Astrocyte of the spinal cord (primary cell): Measurements from ENCODE around the gene GRM4.

Experiments used
- DNase-seq: peaks from one replicate; pipeline ENCODE4 v3.0.0; 2011; ENCODE audit warnings: low read depth, low spot score
- H3K4me3 ChIP-seq: 2 replicates; pipeline ENCODE4 v1.5.1; 2011; ENCODE audit warnings: low read depth, mild to moderate bottlenecking, low read length, moderate library complexity
- in situ Hi-C: cut with HindIII; loops from 2 replicates; pipeline ENCODE4 v1.10.0; 2017; ENCODE audit warnings: low sequenced_read_pairs
- TF ChIP-seq, protein P1 (sequence below): IDR thresholded peaks from 2 replicates; pipeline ENCODE4 v1.5.1; 2012; ENCODE audit warnings: low read depth, mild to moderate bottlenecking, low read length, inconsistent platforms

The GRM4 gene

DNA sequence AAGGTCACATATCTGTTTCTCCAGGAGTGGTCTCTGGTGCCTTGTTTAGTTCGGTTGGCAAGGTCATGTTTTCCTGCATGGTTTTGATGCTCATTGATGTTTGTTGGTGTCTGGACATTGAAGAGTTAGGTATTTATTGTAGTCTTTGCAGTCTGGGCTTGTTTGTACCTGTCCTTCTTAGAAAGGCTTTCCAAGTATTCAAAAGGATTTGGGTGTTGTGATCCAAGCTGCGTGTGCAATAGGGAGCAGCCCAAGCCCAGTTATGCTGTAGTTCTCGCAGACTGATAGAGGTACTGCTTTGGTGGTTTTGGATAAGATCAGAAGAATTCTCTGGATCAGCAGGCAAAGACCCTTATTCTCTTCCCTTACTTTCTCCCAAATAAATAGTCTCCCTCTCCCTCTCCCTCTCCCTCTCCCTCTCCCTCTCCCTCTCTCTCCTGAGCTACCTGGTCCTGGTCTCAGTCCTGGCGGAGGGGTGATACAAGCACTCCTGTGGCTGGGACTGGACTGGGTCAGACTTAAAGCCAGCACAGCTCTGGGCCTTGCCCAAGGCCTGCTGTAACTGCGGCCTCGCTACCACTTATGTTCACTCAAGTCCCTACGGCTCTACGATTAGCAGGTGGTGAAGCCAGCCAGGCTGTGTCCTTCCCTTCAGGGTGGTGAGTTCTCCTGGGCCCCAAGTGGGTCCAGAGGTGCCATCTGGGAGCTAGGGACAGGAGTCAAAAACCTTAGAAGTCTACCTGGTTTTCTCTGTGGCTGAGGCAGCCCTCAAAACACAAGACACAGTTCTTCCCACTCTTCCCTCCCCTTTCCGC lies 27.3 kb upstream of the GRM4 start:
- no peak for DNase-seq
- H3K4me3 ChIP-seq = no peak overlapping the region
- in situ Hi-C loops = no loop called here
- TF ChIP-seq, protein P1, sequence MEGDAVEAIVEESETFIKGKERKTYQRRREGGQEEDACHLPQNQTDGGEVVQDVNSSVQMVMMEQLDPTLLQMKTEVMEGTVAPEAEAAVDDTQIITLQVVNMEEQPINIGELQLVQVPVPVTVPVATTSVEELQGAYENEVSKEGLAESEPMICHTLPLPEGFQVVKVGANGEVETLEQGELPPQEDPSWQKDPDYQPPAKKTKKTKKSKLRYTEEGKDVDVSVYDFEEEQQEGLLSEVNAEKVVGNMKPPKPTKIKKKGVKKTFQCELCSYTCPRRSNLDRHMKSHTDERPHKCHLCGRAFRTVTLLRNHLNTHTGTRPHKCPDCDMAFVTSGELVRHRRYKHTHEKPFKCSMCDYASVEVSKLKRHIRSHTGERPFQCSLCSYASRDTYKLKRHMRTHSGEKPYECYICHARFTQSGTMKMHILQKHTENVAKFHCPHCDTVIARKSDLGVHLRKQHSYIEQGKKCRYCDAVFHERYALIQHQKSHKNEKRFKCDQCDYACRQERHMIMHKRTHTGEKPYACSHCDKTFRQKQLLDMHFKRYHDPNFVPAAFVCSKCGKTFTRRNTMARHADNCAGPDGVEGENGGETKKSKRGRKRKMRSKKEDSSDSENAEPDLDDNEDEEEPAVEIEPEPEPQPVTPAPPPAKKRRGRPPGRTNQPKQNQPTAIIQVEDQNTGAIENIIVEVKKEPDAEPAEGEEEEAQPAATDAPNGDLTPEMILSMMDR = no peak

DNA sequence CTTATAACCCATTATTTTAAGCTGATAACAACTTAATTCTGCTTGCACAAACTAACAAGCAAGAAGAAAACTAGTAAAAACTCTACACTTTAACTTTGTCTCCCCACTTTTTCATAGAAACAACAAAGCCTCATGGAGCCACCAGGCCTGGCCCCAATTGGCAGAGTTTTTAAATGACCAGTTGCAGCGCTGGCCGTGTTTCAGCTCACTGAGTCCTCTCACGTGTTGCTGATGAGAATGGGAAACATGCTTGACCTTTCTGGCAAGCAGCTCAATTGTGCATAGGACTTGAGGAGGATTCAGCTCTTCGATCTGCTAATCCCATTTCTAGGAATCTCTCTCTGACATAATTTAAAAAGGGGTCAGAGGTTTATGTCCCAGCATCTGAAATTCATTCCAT lies 24.5 kb upstream of the GRM4 start:
- no peak overlapping the region for H3K4me3 ChIP-seq
- TF ChIP-seq, protein P1 = no peak
- DNase-seq = no peak
- in situ Hi-C loops = no loop called here

DNA sequence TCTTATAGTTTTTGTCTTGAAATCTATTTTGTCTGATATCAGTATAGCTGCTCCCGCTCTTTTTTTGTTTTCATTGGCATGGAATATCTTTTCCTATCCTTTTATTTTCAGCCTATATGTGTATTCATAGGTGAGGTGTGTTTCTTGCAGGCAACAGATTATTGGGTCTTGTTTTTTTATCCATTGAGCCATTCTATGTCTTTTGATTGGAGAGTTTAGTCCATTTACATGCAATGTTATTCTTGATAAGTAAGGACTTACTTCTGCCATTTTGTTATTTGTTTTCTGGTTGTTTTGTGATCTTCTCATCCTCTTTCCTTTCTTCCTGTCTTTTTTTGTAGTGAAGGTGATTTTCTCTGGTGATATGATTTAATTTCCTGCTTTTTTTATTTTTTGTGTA lies 24.0 kb upstream of the GRM4 start:
- DNase-seq = no peak
- in situ Hi-C loops = no loop called here
- H3K4me3 ChIP-seq = no peak overlapping the region
- TF ChIP-seq, protein P1 = no peak

DNA sequence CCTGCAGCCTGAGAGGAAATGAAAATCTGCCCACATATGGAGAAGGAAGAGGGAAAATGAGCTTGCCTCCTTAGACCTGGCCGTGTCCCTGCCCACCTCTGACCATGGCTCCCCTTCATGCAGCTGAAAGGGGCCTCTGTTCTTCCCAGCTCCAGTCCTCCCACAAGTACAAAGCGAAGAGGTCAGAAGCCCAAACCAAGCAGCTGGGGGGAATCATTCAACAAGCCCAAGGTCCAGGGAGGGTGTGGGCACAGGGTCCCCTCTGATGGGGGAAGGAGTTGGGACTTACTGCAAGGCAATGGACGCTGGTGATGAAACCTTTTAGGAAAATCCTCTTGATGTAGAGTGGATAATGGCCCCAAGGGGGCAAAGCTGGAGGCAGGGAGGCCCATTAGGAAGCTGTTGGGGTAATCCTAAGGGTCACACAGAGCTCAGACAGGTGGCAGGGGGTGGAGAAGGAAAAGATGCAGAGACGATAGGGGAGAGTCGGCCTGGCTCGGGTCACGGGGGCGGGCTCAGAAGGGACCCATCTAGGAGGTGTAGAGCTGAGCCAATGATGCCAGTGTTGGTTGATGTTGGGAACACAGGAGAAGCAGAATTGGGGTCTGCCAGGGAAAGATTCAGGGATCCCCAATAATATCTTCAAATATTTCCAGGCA lies 16.1 kb upstream of the GRM4 start:
- in situ Hi-C loops = no loop called here
- no peak overlapping the region for H3K4me3 ChIP-seq
- no peak for DNase-seq
- TF ChIP-seq, protein P1 = no peak

DNA sequence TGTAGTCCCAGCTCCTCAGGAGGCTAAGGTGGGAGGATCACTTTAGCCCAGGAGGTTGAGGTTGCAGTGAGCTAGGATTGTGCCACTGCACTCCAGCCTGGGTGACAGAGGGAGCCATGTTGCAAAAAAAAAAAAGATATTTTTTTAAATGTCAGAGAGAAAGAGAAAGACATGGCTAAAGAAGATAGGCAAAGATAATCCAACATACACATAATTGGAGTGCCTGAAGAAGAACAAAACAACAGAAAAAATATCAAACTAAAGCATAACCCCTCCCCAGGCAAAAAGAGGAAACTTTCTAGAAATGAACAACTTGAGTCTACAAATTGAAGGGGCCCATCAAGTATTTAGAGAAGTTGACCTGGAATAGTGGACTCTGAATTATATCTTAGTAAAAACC lies 14.0 kb upstream of the GRM4 start:
- DNase-seq = no peak
- TF ChIP-seq, protein P1 = no peak
- in situ Hi-C loops = no loop called here
- H3K4me3 ChIP-seq = no peak overlapping the region

DNA sequence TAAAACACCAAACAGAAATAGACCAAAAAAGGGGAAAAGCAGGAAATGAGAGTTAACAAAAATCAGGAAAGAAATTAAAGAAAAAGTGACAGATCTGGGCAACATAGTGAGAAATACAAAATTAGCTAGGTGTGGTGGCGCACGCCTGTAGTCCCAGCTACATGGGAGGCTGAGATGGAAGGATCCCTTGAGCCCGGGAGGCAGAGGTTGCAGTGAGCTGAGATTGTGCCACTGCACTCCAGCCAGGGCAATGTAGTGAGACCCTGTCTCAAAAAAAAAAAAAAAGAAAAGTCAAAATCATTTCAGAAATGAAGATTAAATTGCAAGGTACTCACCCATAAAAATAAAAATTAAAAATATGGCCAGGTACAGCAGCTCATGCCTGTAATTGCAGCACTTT lies 13.0 kb upstream of the GRM4 start:
- in situ Hi-C loops = no loop called here
- H3K4me3 ChIP-seq = no peak overlapping the region
- DNase-seq = no peak
- TF ChIP-seq, protein P1 = no peak
